Lung (tissue), 12 donors: ENCODE data around the gene HADHB. TPM values are rescaled to one million over a fixed set of nuclear protein-coding genes. Genes with fewer than 3 reads are reported as not detected.

Experiments
- ATAC-seq: fragments of 200-7000 bp; cut with Tn5 transposase; one replicate; pipeline ENCODE4 v1.9.1; 2020; ENCODE audit warnings: moderate number of reproducible peaks; ENCODE audit not compliant: insufficient read depth, low FRiP score
- DNase-seq, 3 donors: peaks; one replicate each; pipeline ENCODE4 v3.0.0-alpha.2; 2013 to 2017
- H3K27ac ChIP-seq, 2 donors: one replicate each; pipeline ENCODE4 v1.5.1; 2013; ENCODE audit warnings: mild to moderate bottlenecking in 2 of 2, moderate library complexity in 2 of 2, control low read depth in 1 of 2, inconsistent platforms in 1 of 2, low read depth in 1 of 2, low read length in 1 of 2
- H3K27me3 ChIP-seq, 3 donors: one replicate each; pipeline ENCODE4 v1.5.1; 2013; ENCODE audit warnings: low read length in 2 of 3; ENCODE audit not compliant: control insufficient read depth in 3 of 3, insufficient read depth in 3 of 3
- H3K36me3 ChIP-seq, 4 donors: one replicate each; pipeline ENCODE4 v1.5.1; 2013; ENCODE audit warnings: low read length in 4 of 4, mild to moderate bottlenecking in 1 of 4, moderate library complexity in 1 of 4; ENCODE audit not compliant: control insufficient read depth in 4 of 4, insufficient read depth in 4 of 4
- H3K4me1 ChIP-seq, 5 donors: one replicate each; pipeline ENCODE4 v1.5.1; 2013; ENCODE audit warnings: low read length in 5 of 5, mild to moderate bottlenecking in 2 of 5, moderate library complexity in 1 of 5; ENCODE audit not compliant: control insufficient read depth in 5 of 5, insufficient read depth in 5 of 5
- H3K4me3 ChIP-seq: one replicate; pipeline ENCODE4 v1.5.1; 2013; ENCODE audit warnings: mild to moderate bottlenecking, control low read depth, moderate library complexity
- H3K9ac ChIP-seq, 2 donors: one replicate each; pipeline ENCODE4 v1.5.1; 2013; ENCODE audit warnings: low read length in 2 of 2, control low read depth in 1 of 2; ENCODE audit not compliant: insufficient read depth in 1 of 2
- H3K9me3 ChIP-seq, 4 donors: one replicate each; pipeline ENCODE4 v1.5.1; 2013; ENCODE audit warnings: low read length in 3 of 4, mild to moderate bottlenecking in 1 of 4, moderate library complexity in 1 of 4; ENCODE audit not compliant: control insufficient read depth in 4 of 4, insufficient read depth in 3 of 4
- WGBS, 2 donors: extraction: QIAGEN DNeasy Blood & Tissue Kit; methylation state at CpG; one replicate each; pipeline ENCODE4 v1.1.7; 2013; 5-methylcytosine and 5-hydroxymethylcytosine counted together
- polyA plus RNA-seq, 2 donors: library from polyadenylated mRNA; stranded (reverse); fragments of 200-250 nt; gene quantifications; one replicate each; pipeline ENCODE4 v1.2.1, GENCODE V29; 2013
- total RNA-seq, 2 donors: library from RNA; depleted of rRNA in 1 of 2; stranded (reverse); fragments of >200 nt in 1 of 2; gene quantifications; one replicate each; pipeline ENCODE4 v1.2.1, GENCODE V29; 2014 to 2021
- TF ChIP-seq, protein P1 (sequence below): IDR thresholded peaks from 2 replicates; pipeline ENCODE4 v1.5.1; 2012; ENCODE audit warnings: mild to moderate bottlenecking; ENCODE audit errors: control extremely low read depth, extremely low read depth
- donor health status: control.
- donor health status: control.
- donor health status: Bipolar disorder and iron deficiency.
- donor health status: healthy.
- donor health status: DM: yes; HTN: yes; CAD: no.

HADHB gene
- total and polyA plus RNA-seq, 4 donors, result 63.1 to 140 (median 89.6) TPM

GRCh38 chr2:26333293-26333692, 88.6 kb downstream of the HADHB start:
- H3K9ac ChIP-seq, result no peak overlapping the region
- no peak overlapping the region for H3K4me3 ChIP-seq
- no peaks in the 10 kb centered on the region for H3K27me3 ChIP-seq
- ATAC-seq (no peak), DNase-seq (no peak)
- no peaks in the 10 kb centered on the region for H3K9me3 ChIP-seq
- H3K4me1 ChIP-seq, result peaks cover 0 to 11% (median 0%) of the 10 kb centered on the region in 5 donors
- H3K27ac ChIP-seq, result no peak overlapping the region
- TF ChIP-seq, protein P1, sequence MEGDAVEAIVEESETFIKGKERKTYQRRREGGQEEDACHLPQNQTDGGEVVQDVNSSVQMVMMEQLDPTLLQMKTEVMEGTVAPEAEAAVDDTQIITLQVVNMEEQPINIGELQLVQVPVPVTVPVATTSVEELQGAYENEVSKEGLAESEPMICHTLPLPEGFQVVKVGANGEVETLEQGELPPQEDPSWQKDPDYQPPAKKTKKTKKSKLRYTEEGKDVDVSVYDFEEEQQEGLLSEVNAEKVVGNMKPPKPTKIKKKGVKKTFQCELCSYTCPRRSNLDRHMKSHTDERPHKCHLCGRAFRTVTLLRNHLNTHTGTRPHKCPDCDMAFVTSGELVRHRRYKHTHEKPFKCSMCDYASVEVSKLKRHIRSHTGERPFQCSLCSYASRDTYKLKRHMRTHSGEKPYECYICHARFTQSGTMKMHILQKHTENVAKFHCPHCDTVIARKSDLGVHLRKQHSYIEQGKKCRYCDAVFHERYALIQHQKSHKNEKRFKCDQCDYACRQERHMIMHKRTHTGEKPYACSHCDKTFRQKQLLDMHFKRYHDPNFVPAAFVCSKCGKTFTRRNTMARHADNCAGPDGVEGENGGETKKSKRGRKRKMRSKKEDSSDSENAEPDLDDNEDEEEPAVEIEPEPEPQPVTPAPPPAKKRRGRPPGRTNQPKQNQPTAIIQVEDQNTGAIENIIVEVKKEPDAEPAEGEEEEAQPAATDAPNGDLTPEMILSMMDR, result no peak
- WGBS, 2 donors, result 62 to 85% methylated on average over 2 of the region's 2 CpGs
- no peaks in the 10 kb centered on the region for H3K36me3 ChIP-seq

GRCh38 chr2:26335231-26335630, 90.5 kb downstream of the HADHB start:
- H3K9me3 ChIP-seq, result no peaks in the 10 kb centered on the region
- no peak overlapping the region for H3K27ac ChIP-seq
- 68 to 85% methylated on average over 3 of the region's 3 CpGs for WGBS, 2 donors
- no peak overlapping the region for H3K9ac ChIP-seq
- DNase-seq, result peak in 1 of 3 donors; percentile 84
- TF ChIP-seq, protein P1, result no peak
- no peak overlapping the region for H3K4me3 ChIP-seq
- peaks cover 0 to 11% (median 0%) of the 10 kb centered on the region in 5 donors for H3K4me1 ChIP-seq
- H3K27me3 ChIP-seq, result no peaks in the 10 kb centered on the region
- no peak for ATAC-seq
- H3K36me3 ChIP-seq, result no peaks in the 10 kb centered on the region

DNA sequence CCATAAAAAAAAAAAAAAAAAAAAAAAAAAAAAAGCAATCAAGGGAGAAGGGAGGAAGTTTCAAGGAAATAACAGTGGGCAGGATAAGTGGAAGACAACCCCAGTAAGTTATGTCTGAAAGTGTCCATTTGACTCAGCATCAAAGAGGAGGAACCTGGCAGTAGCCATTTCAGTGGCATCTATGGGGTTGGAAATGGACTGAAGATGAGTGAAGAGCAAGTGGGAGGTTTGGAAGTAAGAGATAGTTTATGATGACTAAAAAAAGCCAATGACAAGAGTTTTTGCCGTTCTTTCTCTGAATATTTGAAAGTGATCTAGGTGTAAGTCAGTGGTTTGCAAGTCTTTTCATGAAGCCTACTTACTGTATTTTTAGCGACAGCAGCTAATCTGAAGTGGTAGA, 92.0 kb downstream of the HADHB start:
- TF ChIP-seq, protein P1, result no peak
- ATAC-seq, result no peak

GRCh38 chr2:26337298-26337697, 92.6 kb downstream of the HADHB start:
- no peaks in the 10 kb centered on the region for H3K27me3 ChIP-seq
- ATAC-seq (no peak), DNase-seq (no peak)
- H3K36me3 ChIP-seq, result no peaks in the 10 kb centered on the region
- WGBS, 2 donors, result 90 to 92% methylated on average over 2 of the region's 2 CpGs
- H3K4me3 ChIP-seq, result no peak overlapping the region
- no peak overlapping the region for H3K27ac ChIP-seq
- TF ChIP-seq, protein P1, result no peak
- no peaks in the 10 kb centered on the region for H3K9me3 ChIP-seq
- peaks cover 0 to 11% (median 0%) of the 10 kb centered on the region in 5 donors for H3K4me1 ChIP-seq
- H3K9ac ChIP-seq, result no peak overlapping the region

More for the DNA sequence above, 92.0 kb downstream of the HADHB start:
- no peak overlapping the region for H3K9ac ChIP-seq
- WGBS, 2 donors, result 86 to 95% methylated on average over 2 of the region's 2 CpGs
- H3K9me3 ChIP-seq, result no peaks in the 10 kb centered on the region
- peaks cover 0 to 11% (median 0%) of the 10 kb centered on the region in 5 donors for H3K4me1 ChIP-seq
- H3K36me3 ChIP-seq, result no peaks in the 10 kb centered on the region
- no peak overlapping the region for H3K27ac ChIP-seq
- H3K27me3 ChIP-seq, result no peaks in the 10 kb centered on the region
- DNase-seq, result no peak
- no peak overlapping the region for H3K4me3 ChIP-seq
